SH-SY5Y (cell line): ENCODE results near the gene ARL8B.

ENCODE experiments used
- GATA2 ChIP-seq: IDR thresholded peaks from 2 replicates; pipeline ENCODE4 v1.6.1; 2011; ENCODE audit warnings: mild to moderate bottlenecking, low read depth, low read length
- GATA3 ChIP-seq: IDR thresholded peaks from 2 replicates; pipeline ENCODE4 v1.6.1; 2011; ENCODE audit warnings: low read depth, mild to moderate bottlenecking, low read length, moderate library complexity

The ARL8B gene

GRCh38 chr3:5122030-5122740 lies at the start of gene ARL8B:
ARL8B (plus strand) TSS chr3:5122292; CDS start chr3:5122466, 174 bp downstream.
- TF ChIP-seq GATA2 (no peak), GATA3 (no peak)

DNA sequence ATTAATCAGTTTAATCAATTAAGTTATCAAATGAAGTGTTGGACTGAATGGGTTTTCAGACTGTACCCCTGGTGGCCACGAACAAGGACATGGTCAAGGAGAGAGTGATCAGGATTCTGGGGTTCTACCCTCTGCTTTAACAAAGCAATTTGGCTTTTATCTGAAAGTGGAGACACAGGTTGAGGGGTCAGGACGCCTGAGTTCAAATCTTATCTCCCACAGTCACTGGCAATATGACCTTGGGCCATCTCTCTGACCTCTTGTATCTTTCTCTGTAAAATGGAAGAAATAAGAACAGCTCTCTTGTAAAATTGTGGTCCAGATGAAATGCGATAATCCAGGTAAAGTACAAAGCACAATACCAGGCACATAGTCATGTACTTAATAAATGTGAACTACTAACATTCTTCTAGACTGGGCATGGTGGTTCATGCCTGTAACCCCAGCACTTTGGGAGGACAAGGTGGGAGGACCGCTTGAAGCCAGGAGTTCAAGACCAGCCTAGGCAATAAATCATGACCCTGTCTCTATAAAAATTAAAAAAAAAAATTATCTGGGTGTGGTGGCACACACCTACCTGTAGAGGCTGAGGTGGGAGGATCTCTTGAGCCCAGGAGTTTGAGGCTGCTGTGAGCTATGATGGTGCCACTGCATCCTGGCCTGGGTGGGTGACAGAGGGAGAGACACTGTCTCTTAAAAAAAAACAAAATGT lies 48.6 kb upstream of the ARL8B start:
- TF ChIP-seq GATA3 (no peak), GATA2 (no peak)

DNA sequence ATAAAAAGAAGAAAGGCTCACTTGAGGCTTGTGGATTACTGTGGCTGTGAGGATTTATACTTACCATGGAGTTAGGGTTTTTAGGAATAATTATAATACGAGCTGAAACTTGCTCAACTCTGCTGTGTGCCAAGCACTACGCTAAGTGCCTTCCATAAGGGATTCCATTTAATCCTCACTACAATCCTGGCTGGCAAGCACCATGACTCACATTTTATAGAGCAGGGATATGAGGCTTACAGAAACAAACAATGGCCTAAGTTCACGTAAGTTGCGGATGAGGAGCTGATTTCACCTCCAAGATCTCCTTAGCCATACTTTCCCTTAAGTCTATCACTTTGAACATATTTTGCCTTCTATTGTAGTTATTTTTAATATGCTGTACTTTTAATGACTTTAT lies 43.9 kb upstream of the ARL8B start:
- TF ChIP-seq GATA2: no peak
- no peak for TF ChIP-seq GATA3

DNA sequence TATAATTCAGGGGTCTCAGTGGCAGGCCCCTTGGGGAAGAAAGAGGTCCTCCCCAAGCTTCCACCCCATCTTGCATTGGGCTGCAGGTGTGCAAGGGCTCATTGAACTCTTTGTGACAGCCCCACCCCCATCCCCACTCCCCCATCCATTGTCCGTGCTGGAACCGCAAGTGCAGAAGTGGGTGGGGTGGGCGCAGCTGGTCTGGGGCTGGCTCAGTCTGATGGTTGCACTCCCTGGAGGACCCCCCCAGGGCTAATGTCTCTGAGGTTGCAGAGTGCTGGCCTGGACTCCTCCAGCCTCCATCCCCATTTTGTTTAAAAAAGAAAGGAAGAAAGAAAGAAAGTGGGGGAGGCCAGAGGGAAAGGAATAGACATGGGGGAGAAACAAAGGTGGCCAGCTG lies 42.3 kb upstream of the ARL8B start:
- no peak for TF ChIP-seq GATA3
- TF ChIP-seq GATA2: no peak

DNA sequence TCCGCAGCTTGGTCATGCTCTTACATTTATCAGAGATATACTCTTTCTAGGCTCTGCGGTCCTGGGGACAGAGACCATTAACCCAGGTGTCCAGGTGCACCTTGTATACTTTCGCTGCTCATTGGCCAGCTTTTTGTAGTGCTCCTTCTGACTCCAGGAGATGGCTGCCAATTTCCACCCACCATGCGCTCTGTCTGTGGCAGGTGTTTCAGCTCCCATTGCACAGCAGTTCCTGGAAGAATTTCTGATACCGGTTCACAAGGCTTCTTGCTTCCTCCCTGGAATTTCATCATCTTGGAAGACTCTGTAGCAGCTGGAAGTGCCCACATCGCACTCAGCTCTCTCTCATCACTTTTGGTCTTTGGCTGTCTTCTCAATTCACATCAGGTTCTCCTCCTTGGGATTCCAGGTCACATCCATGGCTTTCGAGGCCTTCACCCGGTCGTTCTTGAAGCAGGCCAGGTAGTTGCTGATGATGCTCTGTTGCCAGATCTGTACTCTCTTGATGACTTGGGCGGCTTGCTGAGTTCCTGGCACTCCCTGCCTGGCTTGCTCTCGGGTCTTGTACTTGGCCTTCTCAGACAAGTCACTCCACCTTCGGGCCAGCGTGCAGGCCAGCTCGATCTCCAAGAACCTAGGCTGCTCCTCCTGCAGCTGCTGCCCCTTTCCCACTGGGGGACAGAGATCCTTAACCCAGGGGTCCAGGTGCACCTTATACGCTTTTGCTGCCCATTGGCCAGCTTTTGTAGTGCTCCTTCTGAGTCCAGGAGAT lies 41.1 kb upstream of the ARL8B start:
- no peak for TF ChIP-seq GATA2
- no peak for TF ChIP-seq GATA3

DNA sequence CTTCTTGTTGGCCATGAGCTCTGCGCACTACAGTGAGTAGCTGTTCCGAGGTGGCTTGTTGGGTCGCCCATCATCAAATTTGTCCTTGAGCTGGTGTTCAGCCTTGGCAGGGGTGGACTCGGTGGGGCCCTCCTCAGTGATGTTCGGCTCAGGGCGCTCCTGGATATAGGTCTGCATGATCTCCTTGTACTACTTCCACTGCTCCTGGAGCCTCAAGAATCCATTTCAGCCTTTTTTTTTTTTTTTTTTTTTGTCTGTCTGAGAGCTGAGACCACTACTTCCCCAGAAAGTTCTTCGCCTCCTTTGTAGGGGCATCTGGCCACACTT lies 39.3 kb upstream of the ARL8B start:
- no peak for TF ChIP-seq GATA2

DNA sequence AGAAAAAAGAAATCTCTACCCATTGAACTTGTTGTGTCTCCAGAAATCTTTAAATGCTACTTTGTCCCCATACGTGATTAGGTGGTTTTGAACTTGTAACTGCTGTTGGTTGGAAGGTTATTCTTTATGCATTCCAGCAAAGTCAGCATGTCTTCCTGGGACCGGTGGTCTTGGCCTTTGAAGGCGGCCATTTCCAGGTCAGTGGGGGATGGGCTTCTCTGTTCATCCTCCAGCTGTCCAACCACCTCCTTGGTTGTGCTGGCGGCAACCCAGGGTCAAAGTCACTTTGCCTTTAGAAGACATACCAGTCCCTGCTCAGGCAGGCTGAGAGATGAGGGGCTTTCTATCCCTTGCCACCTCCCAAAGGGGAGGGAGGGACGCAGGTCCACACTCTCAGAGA lies 37.9 kb upstream of the ARL8B start:
- TF ChIP-seq GATA3 (no peak), GATA2 (no peak)

GRCh38 chr3:5086708-5087107 lies 35.4 kb upstream of the ARL8B start:
- TF ChIP-seq GATA3 (no peak), GATA2 (no peak)

GRCh38 chr3:5087209-5087608 lies 34.9 kb upstream of the ARL8B start:
- TF ChIP-seq GATA3 (no peak), GATA2 (no peak)

DNA sequence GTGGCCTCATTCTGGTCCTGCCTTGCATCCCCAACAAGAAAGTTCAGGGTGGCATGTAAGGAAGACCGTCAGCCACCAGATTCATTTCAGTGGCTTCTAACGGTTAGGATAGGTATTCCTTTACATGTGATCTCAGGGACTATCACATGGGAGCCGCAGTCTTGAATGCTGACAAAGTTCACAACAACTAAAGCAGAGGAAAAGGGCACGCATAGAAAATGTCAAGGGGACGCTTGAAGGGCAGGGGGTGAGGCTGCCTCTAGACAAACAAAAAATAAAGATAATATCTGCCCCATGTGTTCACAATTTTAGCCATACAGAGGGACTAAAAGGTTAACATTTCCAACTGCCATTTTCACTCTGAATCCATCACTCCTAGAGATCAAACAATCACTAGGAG lies 31.9 kb upstream of the ARL8B start:
- TF ChIP-seq GATA3 (no peak), GATA2 (no peak)

DNA sequence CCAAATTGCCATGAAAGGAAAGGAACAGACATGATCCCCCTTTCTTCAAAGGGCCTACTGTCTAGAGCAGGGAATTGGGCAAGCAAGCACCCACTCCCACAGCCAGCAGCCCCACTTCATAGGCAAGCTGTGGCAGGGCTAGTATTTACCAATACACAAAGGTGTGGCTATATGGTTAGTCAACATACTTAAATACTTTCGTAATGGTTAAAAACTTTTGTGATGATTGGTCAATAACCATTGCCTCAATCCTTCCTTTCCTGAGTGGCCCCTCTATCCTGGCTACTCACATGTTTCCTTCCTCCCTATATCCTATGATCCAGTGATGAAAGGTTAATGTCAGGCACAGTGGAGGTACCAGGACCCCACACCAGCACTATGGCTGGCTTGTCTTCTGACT lies 30.1 kb upstream of the ARL8B start:
- TF ChIP-seq GATA2: no peak
- TF ChIP-seq GATA3: no peak

DNA sequence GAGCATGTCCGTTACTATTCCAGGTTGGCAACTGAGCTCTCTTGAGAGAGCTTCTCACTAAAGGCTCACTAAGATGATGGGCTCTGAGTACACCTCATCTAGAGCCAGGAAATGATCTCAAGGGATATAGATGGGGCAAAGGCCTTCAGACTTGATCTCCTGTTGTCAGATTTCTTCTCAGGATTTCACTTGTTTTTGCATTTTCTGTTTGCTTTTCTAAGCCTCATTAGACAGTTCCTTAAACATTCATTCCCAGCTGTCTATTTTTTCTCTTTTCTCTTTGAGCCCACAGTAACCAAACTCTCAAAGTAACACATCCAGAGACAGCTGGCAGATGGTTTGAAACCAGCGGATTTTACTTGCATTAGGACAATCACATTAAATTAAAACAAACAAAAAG lies 28.4 kb upstream of the ARL8B start:
- TF ChIP-seq GATA2 (no peak), GATA3 (no peak)

DNA sequence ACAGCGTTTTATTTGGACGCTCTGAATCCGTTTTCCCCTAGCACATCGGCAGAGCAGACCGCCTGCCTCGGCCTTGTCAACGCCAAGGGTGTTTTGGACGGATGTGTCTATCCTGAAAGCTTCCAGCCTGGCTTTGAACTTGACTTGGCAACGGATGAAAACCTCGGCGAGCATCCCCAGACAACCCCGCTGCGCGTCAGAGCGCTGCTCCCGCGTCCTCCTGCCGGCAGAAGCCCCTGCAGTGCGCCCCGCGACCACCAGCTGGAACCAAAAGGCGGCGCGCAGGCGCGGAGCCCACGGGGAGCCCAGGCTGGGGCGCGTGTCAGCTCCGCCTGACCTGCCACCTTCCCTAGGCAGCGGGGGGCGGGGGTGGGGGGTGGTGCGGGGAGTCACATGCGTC lies 26.2 kb upstream of the ARL8B start:
- peak; percentile 43 for TF ChIP-seq GATA2
- TF ChIP-seq GATA3: no peak

DNA sequence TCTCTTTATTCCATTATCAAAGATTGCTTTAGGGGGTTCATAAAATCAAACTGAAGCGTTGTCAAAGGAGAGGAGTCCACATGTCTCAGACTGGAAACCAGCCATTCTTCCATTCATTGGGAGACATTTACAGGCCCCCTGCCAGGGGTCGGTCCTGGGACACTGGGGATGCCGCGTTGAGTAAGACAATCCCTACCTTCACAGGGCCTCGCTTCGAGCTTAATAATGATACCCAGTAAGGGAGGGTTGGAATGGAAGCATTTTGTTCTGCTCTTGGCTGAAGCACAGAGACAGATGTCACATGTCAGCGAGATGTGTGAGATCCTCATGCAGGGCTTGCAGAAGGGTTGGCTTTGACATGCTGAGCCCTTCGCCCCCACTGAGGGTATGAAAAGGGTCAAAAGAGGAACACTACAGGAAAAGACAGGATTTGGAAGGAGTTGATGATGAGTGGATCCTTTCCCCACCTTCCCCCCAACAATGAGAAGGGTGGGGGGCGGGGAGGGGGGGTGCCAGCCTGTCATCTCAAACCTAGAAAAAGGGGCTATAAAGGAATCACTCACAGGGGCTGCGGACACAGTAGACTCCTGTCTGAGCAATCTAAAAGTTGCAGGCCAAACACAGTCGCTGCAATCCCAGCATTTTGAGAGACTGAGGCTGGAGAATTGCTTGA lies 25.6 kb upstream of the ARL8B start:
- no peak for TF ChIP-seq GATA2
- no peak for TF ChIP-seq GATA3

GRCh38 chr3:5098346-5098745 lies 23.7 kb upstream of the ARL8B start:
- TF ChIP-seq GATA2 (no peak), GATA3 (no peak)
